Gastrocnemius medialis (tissue), 4 donors: ENCODE measurements around the gene MEIS2.

ENCODE experiments used
- CTCF ChIP-seq, 5 experiments: fragments of 450-650 bp in 3 of 5; fragments of 200-600 bp in 2 of 5; sonication (generic) in 2 of 5; IDR thresholded peaks in 4 of 5; conservative IDR thresholded peaks in 1 of 5; 1 replicate in 4 of 5; 2 replicates in 1 of 5; pipeline ENCODE4 v1.5.1; 2016 to 2019; ENCODE audit warnings: antibody characterized with exemption in 5 of 5, mild to moderate bottlenecking in 3 of 5, moderate library complexity in 3 of 5
- POLR2A ChIP-seq, 2 donors: fragments of 450-650 bp; IDR thresholded peaks; one replicate each; pipeline ENCODE4 v1.6.1; 2017; ENCODE audit warnings: antibody characterized with exemption in 2 of 2, mild to moderate bottlenecking in 2 of 2, moderate library complexity in 2 of 2

DNA sequence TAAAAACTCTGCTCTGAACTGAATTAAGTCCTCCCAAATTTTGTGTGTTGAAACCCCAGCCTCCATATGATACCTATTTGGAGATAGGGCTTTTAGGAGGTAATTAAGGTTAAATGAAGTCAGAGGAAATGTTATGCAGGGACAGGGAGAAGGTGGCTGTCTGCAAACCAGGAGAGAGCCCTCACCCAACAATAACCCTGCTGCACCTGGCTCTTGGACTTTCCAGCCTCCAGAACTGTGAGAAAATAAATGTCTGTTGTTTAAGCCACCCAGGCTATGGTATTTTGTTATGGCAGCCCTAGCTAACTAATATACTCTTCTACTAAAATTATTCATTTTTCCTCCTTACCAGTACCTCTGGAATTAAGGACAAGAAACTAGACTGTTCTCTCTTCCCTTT lies 79.5 kb downstream of the MEIS2 start:
- TF ChIP-seq CTCF (IDR thresholded peaks at IDR 0.05 in 4 of 5, conservative IDR thresholded peaks at IDR 0.05 in 1 of 5) (no peak), POLR2A (IDR thresholded peaks at IDR 0.05) (no peak)
